HepG2 (cell line): Measurements from ENCODE around the gene LDLRAD4. TPM values are rescaled to one million over a fixed set of nuclear protein-coding genes. Genes with fewer than 3 reads are reported as not detected.

Source experiments
- ATAC-seq: fragments of 200-7000 bp; cut with Tn5 transposase; 3 replicates; pipeline ENCODE4 v1.9.1; 2020; ENCODE audit warnings: mild to moderate bottlenecking, moderate library complexity
- BruUV-seq: library from RNA; stranded (reverse); fragments of 400-500 nt; replicated peaks from 2 replicates; lab custom pipeline; 2021; lab: Mats Ljungman, UMichigan
- CTCF ChIA-PET: fragments of 300-600 bp; formaldehyde crosslinking; extraction: SDS; loops from one replicate; lab custom pipeline; 2021; ENCODE audit warnings: low total read pairs, inconsistent platforms, low intra/inter-chr PET ratio; lab: Yijun Ruan, JAX
- POLR2A ChIA-PET: fragments of 350-600 bp; sonication (Branson Sonifier 250); formaldehyde crosslinking; loops from one replicate; lab custom pipeline; 2020; ENCODE audit warnings: antibody characterized with exemption, inconsistent platforms; lab: Yijun Ruan, JAX
- DNase-seq: peaks from one replicate; pipeline ENCODE4 v3.0.0-alpha.2; 2015; ENCODE audit warnings: low spot score
- FAIRE-seq: peaks from 3 replicates; lab custom pipeline; 2011; peaks lifted over from hg19 to GRCh38; lab: Jason Lieb, UNC
- H2AFZ ChIP-seq: one replicate; pipeline ENCODE4 v1.6.1; 2011; ENCODE audit warnings: low read length, inconsistent platforms
- H3K27ac ChIP-seq: fragments of 300-600 bp; 3 replicates; pipeline ENCODE4 v1.8.0; 2011; ENCODE audit warnings: mixed run types, mild to moderate bottlenecking, mixed read lengths, low read length, inconsistent platforms; ENCODE audit not compliant: insufficient read depth; ENCODE audit errors: extremely low read length
- H3K27me3 ChIP-seq, 2 experiments: fragments of 200-600 bp in 1 of 2; 2 replicates in 1 of 2; 3 replicates in 1 of 2; pipeline versions ENCODE4 v1.6.0 to v1.8.0; 2011; ENCODE audit warnings: low read length in 2 of 2, mild to moderate bottlenecking in 2 of 2, moderate library complexity in 2 of 2, inconsistent platforms in 1 of 2; ENCODE audit not compliant: insufficient read depth in 2 of 2, control insufficient read depth in 1 of 2
- H3K36me3 ChIP-seq, 2 experiments: fragments of 200-600 bp in 1 of 2; replicated peaks in 1 of 2; 2 replicates in 1 of 2; 3 replicates in 1 of 2; pipeline versions ENCODE4 v1.5.1 to v1.8.0; 2011; ENCODE audit warnings: low read length in 2 of 2, inconsistent platforms in 1 of 2; ENCODE audit not compliant: insufficient read depth in 2 of 2, control insufficient read depth in 1 of 2
- H3K4me1 ChIP-seq: 2 replicates; pipeline ENCODE4 v1.5.1; 2012; ENCODE audit warnings: low read length, inconsistent platforms; ENCODE audit not compliant: insufficient read depth
- H3K4me2 ChIP-seq: 2 replicates; pipeline ENCODE4 v1.6.0; 2011; ENCODE audit warnings: low read depth, low read length, inconsistent platforms
- H3K4me3 ChIP-seq, 3 experiments: fragments of 200-600 bp in 1 of 3; sonication (generic), shearing (Covaris generic) in 1 of 3; replicated peaks in 1 of 3; 2 replicates each; pipeline ENCODE4 v1.5.1; 2011 to 2016; ENCODE audit warnings: low read length in 3 of 3, inconsistent platforms in 2 of 3, low read depth in 2 of 3, mild to moderate bottlenecking in 2 of 3, control low read depth in 1 of 3, mixed read lengths in 1 of 3; ENCODE audit not compliant: insufficient read depth in 1 of 3
- H3K79me2 ChIP-seq: one replicate; pipeline ENCODE4 v1.6.1; 2011; ENCODE audit warnings: low read length, inconsistent platforms; ENCODE audit not compliant: insufficient read depth
- H3K9ac ChIP-seq: 2 replicates; pipeline ENCODE4 v1.6.0; 2011; ENCODE audit warnings: mild to moderate bottlenecking, low read depth, low read length, inconsistent platforms; ENCODE audit not compliant: insufficient read depth
- H3K9me3 ChIP-seq: 2 replicates; pipeline ENCODE4 v1.5.1; 2012; ENCODE audit warnings: mild to moderate bottlenecking, low read length
- H4K20me1 ChIP-seq: 2 replicates; pipeline ENCODE4 v1.6.0; 2011; ENCODE audit warnings: inconsistent platforms, mild to moderate bottlenecking, low read length, moderate library complexity; ENCODE audit not compliant: insufficient read depth
- GMEB1 ChIP-seq: sonication (generic); formaldehyde crosslinking; IDR thresholded peaks from 2 replicates; pipeline ENCODE4 v1.5.1; 2020; ENCODE audit warnings: missing genetic modification reagents, mild to moderate bottlenecking, borderline replicate concordance
- KAT8 ChIP-seq: IDR thresholded peaks from 2 replicates; pipeline ENCODE4 v1.6.1; 2016; ENCODE audit warnings: missing genetic modification reagents, missing compliant biosample characterization
- PAF1 ChIP-seq: IDR thresholded peaks from 2 replicates; pipeline ENCODE4 v1.6.1; 2016; ENCODE audit warnings: missing genetic modification reagents, missing compliant biosample characterization
- UBTF ChIP-seq: sonication (generic); formaldehyde crosslinking; IDR thresholded peaks from 2 replicates; pipeline ENCODE4 v1.4.0; 2020; ENCODE audit warnings: mild to moderate bottlenecking, missing genetic modification reagents
- ZFP37 ChIP-seq: sonication (generic); formaldehyde crosslinking; IDR thresholded peaks from 2 replicates; pipeline ENCODE4 v1.4.0; 2020; ENCODE audit warnings: missing genetic modification reagents, borderline replicate concordance
- WGBS: methylation state at CpG from one replicate; pipeline ENCODE4 v1.1.6; 2017; ENCODE audit warnings: low lambda C conversion rate; 5-methylcytosine and 5-hydroxymethylcytosine counted together
- in situ Hi-C: cut with HindIII; loops from 2 replicates; pipeline ENCODE4 v1.10.0; 2017; ENCODE audit warnings: low pct_unique_long_range_greater_than_20kb; ENCODE audit not compliant: extremely low pct_ligation_motif_present
- intact Hi-C: fragments of 100-400 bp; cut with micrococcal nuclease; formaldehyde crosslinking; loops from one replicate; pipeline ENCODE4 v1.10.0; 2022; ENCODE audit not compliant: unreplicated experiment
- polyA plus RNA-seq, 8 experiments: library from polyadenylated mRNA; depleted of rRNA in 3 of 8; stranded (reverse) in 7 of 8; unstranded in 1 of 8; fragments of >200 nt; fragmentation: Illumina TruSeq in 4 of 8; extraction: Trizol in 4 of 8; gene quantifications; 2 replicates each; pipeline versions ENCODE4 v1.2.1 to v1.2.3, GENCODE V29; 2011 to 2016; ENCODE audit warnings: low read depth in 4 of 8, missing spikeins in 1 of 8, mixed read lengths in 1 of 8; ENCODE audit not compliant: insufficient read depth in 1 of 8
- total RNA-seq, 5 experiments: library from RNA; depleted of rRNA; stranded (reverse); fragments of >200 nt; fragmentation: Illumina TruSeq; extraction: Trizol; gene quantifications; 2 replicates each; pipeline ENCODE4 v1.2.3, GENCODE V29; 2016; ENCODE audit warnings: low read depth in 1 of 5
- TF ChIP-seq, protein P1 (sequence below): sonication (generic); formaldehyde crosslinking; IDR thresholded peaks from 2 replicates; pipeline ENCODE4 v1.8.0; 2022; ENCODE audit warnings: mild to moderate bottlenecking, missing genetic modification reagents; ENCODE audit not compliant: insufficient replicate concordance

Gene LDLRAD4
- total and polyA plus RNA-seq, 2 of the 13 experiments (the other 11 are each of a cell fraction or from before 2014, with no cell fraction given), result 13.6 to 20.9 TPM

GRCh38 chr18:13570216-13570615, 351.7 kb downstream of the LDLRAD4 start:
- Histone ChIP-seq H3K4me2 (no peak overlapping the region), H3K27ac (no peak overlapping the region), H3K79me2 (no peaks in the 10 kb centered on the region), H3K4me1 (peaks cover 10% of the 10 kb centered on the region), H3K9me3 (no peaks in the 10 kb centered on the region), H4K20me1 (no peaks in the 10 kb centered on the region), H3K4me3 (no peak overlapping the region), H3K9ac (no peak overlapping the region), H3K36me3 (no peaks in the 10 kb centered on the region), H2AFZ (no peak overlapping the region), H3K27me3 (no peaks in the 10 kb centered on the region)
- DNase-seq, result no peak
- ATAC-seq, result no peak
- BruUV-seq, result no TSS peak
- no peak for FAIRE-seq
- ChIA-PET CTCF (no interaction called here), POLR2A (no interaction called here)
- intact Hi-C loops, result no loop called here
- TF ChIP-seq ZFP37 (CRISPR knock-in tag) (no peak), UBTF (CRISPR knock-in tag) (no peak), KAT8 (no peak), PAF1 (no peak), GMEB1 (CRISPR knock-in tag) (no peak)
- TF ChIP-seq, protein P1, sequence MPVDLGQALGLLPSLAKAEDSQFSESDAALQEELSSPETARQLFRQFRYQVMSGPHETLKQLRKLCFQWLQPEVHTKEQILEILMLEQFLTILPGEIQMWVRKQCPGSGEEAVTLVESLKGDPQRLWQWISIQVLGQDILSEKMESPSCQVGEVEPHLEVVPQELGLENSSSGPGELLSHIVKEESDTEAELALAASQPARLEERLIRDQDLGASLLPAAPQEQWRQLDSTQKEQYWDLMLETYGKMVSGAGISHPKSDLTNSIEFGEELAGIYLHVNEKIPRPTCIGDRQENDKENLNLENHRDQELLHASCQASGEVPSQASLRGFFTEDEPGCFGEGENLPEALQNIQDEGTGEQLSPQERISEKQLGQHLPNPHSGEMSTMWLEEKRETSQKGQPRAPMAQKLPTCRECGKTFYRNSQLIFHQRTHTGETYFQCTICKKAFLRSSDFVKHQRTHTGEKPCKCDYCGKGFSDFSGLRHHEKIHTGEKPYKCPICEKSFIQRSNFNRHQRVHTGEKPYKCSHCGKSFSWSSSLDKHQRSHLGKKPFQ (CRISPR knock-in tag), result no peak
- in situ Hi-C loops, result loop anchor here (25.0 kb wide), 1 partner anchor 217 kb away; no protein-coding TSS in a partner anchor
- WGBS, result 94% methylated on average over 8 of the region's 17 CpGs
